Vagina (tissue), 2 donors: ENCODE measurements around the gene ANXA6. TPM values are rescaled to one million over a fixed set of nuclear protein-coding genes. Genes with fewer than 3 reads are reported as not detected.

ENCODE experiments used
- DNase-seq, 2 donors: peaks; one replicate each; pipeline ENCODE4 v3.0.0-alpha.2; 2017; ENCODE audit errors: extremely low spot score in 2 of 2
- H3K27ac ChIP-seq: fragments of 200-600 bp; sonication (generic); one replicate; pipeline ENCODE4 v1.5.1; 2019
- H3K27me3 ChIP-seq: fragments of 200-600 bp; sonication (generic); one replicate; pipeline ENCODE4 v1.5.1; 2019
- H3K36me3 ChIP-seq, 2 donors: fragments of 200-600 bp; sonication (generic); one replicate each; pipeline ENCODE4 v1.5.1; 2017 to 2019
- H3K4me1 ChIP-seq: fragments of 200-600 bp; sonication (generic); one replicate; pipeline ENCODE4 v1.5.1; 2019
- H3K4me3 ChIP-seq, 2 donors: fragments of 200-600 bp; sonication (generic); 1 replicate in 1 of 2; 2 replicates in 1 of 2; pipeline ENCODE4 v1.5.1; 2016 to 2019
- H3K9me3 ChIP-seq: fragments of 200-600 bp; sonication (generic); one replicate; pipeline ENCODE4 v1.5.1; 2019
- POLR2A ChIP-seq, 2 donors: fragments of 450-650 bp; IDR thresholded peaks; one replicate each; pipeline ENCODE4 v1.6.1; 2017; ENCODE audit warnings: antibody characterized with exemption in 2 of 2, mild to moderate bottlenecking in 2 of 2, moderate library complexity in 2 of 2
- POLR2AphosphoS5 ChIP-seq, 2 donors: sonication (generic); formaldehyde crosslinking; IDR thresholded peaks; one replicate each; pipeline ENCODE4 v1.9.0; 2017; ENCODE audit warnings: antibody characterized with exemption in 2 of 2, mild to moderate bottlenecking in 2 of 2, low read depth in 1 of 2; ENCODE audit not compliant: insufficient read depth in 1 of 2
- intact Hi-C: fragments of 100-400 bp; cut with DNase I; formaldehyde crosslinking; loops from one replicate; pipeline ENCODE4 v1.15.1; 2023
- total RNA-seq: library from RNA; depleted of rRNA; stranded (reverse); fragments of >200 nt; gene quantifications from one replicate; pipeline ENCODE4 v1.2.3, GENCODE V29; 2016
- TF ChIP-seq, protein P1 (sequence below), 3 experiments: fragments of 450-650 bp in 2 of 3; fragments of 200-600 bp in 1 of 3; sonication (generic) in 1 of 3; IDR thresholded peaks; one replicate each; pipeline ENCODE4 v1.5.1; 2017 to 2019; ENCODE audit warnings: antibody characterized with exemption in 3 of 3, mild to moderate bottlenecking in 2 of 3, moderate library complexity in 2 of 3

Gene ANXA6
- total RNA-seq, 1 donor from 2014 or later, result 190 TPM

GRCh38 chr5:151126199-151126645 is 31.4 kb downstream of the ANXA6 start:
- H3K36me3 ChIP-seq, result peaks cover 0 to 52% of the 10 kb centered on the region in 2 donors
- no peak overlapping the region for H3K27ac ChIP-seq
- intact Hi-C loops, result loop anchor here (5.0 kb wide), 1 partner anchor 36 kb away; no protein-coding TSS in a partner anchor
- H3K4me3 ChIP-seq, result no peak overlapping the region
- H3K4me1 ChIP-seq, result no peaks in the 10 kb centered on the region
- no peaks in the 10 kb centered on the region for H3K27me3 ChIP-seq
- DNase-seq, result no peak
- TF ChIP-seq, protein P1, sequence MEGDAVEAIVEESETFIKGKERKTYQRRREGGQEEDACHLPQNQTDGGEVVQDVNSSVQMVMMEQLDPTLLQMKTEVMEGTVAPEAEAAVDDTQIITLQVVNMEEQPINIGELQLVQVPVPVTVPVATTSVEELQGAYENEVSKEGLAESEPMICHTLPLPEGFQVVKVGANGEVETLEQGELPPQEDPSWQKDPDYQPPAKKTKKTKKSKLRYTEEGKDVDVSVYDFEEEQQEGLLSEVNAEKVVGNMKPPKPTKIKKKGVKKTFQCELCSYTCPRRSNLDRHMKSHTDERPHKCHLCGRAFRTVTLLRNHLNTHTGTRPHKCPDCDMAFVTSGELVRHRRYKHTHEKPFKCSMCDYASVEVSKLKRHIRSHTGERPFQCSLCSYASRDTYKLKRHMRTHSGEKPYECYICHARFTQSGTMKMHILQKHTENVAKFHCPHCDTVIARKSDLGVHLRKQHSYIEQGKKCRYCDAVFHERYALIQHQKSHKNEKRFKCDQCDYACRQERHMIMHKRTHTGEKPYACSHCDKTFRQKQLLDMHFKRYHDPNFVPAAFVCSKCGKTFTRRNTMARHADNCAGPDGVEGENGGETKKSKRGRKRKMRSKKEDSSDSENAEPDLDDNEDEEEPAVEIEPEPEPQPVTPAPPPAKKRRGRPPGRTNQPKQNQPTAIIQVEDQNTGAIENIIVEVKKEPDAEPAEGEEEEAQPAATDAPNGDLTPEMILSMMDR (IDR thresholded peaks at IDR 0.05), result peak; percentile 64 to 91 (median 89)
- no peak for TF ChIP-seq POLR2A (IDR thresholded peaks at IDR 0.05)
- no peak for TF ChIP-seq POLR2AphosphoS5 (IDR thresholded peaks at IDR 0.05; ENCODE audit: insufficient read depth in 1 of 2, low read depth in 1 of 2)
- H3K9me3 ChIP-seq, result no peaks in the 10 kb centered on the region

DNA sequence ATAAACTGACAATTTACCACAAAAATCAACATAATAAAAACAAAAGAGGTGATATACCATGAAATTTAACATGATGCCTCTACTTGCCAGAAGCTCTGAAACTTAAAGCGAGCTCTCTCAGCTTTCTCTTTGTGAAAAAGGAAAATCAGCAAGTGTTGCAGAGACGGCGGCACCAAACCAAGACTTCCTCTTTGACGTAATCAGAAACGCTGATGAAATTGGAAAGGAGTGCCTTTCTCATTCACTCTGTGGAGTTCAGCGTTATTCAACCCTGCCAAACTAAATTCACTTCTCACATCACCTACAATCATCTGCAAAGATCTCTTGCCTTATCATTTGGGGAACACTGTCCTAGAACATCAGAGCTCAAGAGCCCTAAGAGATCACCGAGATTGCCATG is 32.2 kb downstream of the ANXA6 start:
- Histone ChIP-seq H3K4me3 (no peak overlapping the region), H3K27me3 (no peaks in the 10 kb centered on the region), H3K9me3 (no peaks in the 10 kb centered on the region), H3K27ac (no peak overlapping the region), H3K36me3 (peaks cover 0 to 46% of the 10 kb centered on the region in 2 donors), H3K4me1 (no peaks in the 10 kb centered on the region)
- TF ChIP-seq POLR2AphosphoS5 (IDR thresholded peaks at IDR 0.05; ENCODE audit: insufficient read depth in 1 of 2, low read depth in 1 of 2), result no peak
- TF ChIP-seq, protein P1 (IDR thresholded peaks at IDR 0.05), result no peak
- no peak for TF ChIP-seq POLR2A (IDR thresholded peaks at IDR 0.05)
- intact Hi-C loops, result loop anchor here (5.0 kb wide), 1 partner anchor 37 kb away; no protein-coding TSS in a partner anchor
- no peak for DNase-seq

GRCh38 chr5:151123897-151124751 is 33.5 kb downstream of the ANXA6 start:
- intact Hi-C loops, result no loop called here
- H3K27me3 ChIP-seq, result no peaks in the 10 kb centered on the region
- TF ChIP-seq POLR2AphosphoS5 (IDR thresholded peaks at IDR 0.05; ENCODE audit: insufficient read depth in 1 of 2, low read depth in 1 of 2) (no peak), POLR2A (IDR thresholded peaks at IDR 0.05) (no peak)
- TF ChIP-seq, protein P1 (IDR thresholded peaks at IDR 0.05), result no peak
- H3K4me1 ChIP-seq, result no peaks in the 10 kb centered on the region
- H3K36me3 ChIP-seq, result peaks cover 0 to 44% of the 10 kb centered on the region in 2 donors
- no peak for DNase-seq
- H3K27ac ChIP-seq, result no peak overlapping the region
- H3K4me3 ChIP-seq, result no peak overlapping the region
- no peaks in the 10 kb centered on the region for H3K9me3 ChIP-seq

DNA sequence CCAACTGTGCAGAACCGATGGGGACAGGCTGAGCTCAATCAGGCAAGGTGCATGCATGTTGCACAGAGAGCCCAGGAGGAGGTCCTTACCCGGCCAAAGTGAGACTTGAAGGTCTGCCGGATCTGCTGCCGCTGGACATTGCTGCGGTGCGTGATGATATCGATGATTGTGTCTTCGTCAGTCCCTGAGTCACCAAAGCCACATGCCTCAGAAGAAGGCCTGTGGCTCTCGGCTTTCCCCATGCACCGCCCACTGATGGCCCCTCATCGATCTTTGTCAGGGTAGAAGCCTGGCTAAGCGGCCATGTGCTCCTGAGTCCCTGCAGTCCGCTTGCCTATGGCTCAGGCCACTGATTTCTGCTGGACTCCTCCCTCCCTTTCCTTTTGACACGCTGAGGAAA is 34.8 kb downstream of the ANXA6 start:
- Histone ChIP-seq H3K4me1 (no peaks in the 10 kb centered on the region), H3K9me3 (no peaks in the 10 kb centered on the region), H3K4me3 (no peak overlapping the region), H3K27ac (no peak overlapping the region), H3K36me3 (peaks cover 0 to 42% of the 10 kb centered on the region in 2 donors), H3K27me3 (no peaks in the 10 kb centered on the region)
- no peak for DNase-seq
- TF ChIP-seq, protein P1 (IDR thresholded peaks at IDR 0.05), result no peak
- TF ChIP-seq POLR2A (IDR thresholded peaks at IDR 0.05), result no peak
- no peak for TF ChIP-seq POLR2AphosphoS5 (IDR thresholded peaks at IDR 0.05; ENCODE audit: insufficient read depth in 1 of 2, low read depth in 1 of 2)
- intact Hi-C loops, result no loop called here

DNA sequence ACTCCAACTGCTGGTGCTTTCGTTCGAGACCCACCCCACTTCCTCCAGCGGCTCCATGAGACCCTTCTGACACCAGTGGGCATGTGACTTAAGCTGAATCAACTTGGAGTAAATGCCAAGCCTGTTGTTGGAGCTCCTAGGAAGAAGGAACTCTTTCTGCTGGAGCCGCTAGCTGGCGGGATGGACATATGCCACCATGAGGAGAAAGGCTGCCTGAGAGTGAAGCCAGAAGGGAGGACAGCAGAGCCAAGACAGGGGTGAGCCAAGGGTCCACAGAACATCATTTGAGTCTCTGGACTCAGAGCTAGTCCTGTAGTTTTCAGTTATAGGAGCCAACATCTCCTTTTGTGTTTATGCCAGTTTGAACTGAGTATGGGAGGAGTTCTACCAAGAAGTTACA is 35.9 kb downstream of the ANXA6 start:
- TF ChIP-seq POLR2AphosphoS5 (IDR thresholded peaks at IDR 0.05; ENCODE audit: insufficient read depth in 1 of 2, low read depth in 1 of 2), result no peak
- TF ChIP-seq, protein P1 (IDR thresholded peaks at IDR 0.05), result no peak
- H3K9me3 ChIP-seq, result no peaks in the 10 kb centered on the region
- intact Hi-C loops, result no loop called here
- peaks cover 0 to 54% of the 10 kb centered on the region in 2 donors for H3K36me3 ChIP-seq
- no peaks in the 10 kb centered on the region for H3K27me3 ChIP-seq
- H3K4me3 ChIP-seq, result no peak overlapping the region
- H3K27ac ChIP-seq, result no peak overlapping the region
- no peaks in the 10 kb centered on the region for H3K4me1 ChIP-seq
- no peak for DNase-seq
